ENCODE measurements around the gene TSPAN9.

DNA sequence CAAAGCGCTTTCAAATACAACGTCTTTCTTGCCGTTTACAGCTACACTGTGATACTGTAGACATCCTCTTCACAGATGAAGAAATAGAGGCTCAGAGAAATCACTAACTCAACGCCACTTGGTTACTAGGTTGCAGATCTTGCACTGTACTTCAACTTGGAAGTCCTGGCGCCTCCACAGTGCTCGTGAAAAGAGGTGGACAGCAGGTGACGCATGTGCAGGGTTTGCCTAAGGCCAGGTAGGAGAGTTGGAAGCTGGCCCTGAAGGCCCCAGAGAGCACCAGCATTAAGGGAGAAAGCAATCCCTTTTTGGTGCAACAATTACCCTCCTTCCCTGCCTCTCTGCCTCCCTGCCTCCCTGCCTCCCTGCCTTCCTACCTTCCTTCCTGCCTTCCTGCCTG, 22.8 kb upstream of the TSPAN9 start:
- TF ChIP-seq CTCF (IDR thresholded peaks at IDR 0.05; ENCODE audit: insufficient read depth, low read length): no peak
- TF ChIP-seq REST (IDR thresholded peaks at IDR 0.05; ENCODE audit: insufficient replicate concordance, low read depth): no peak
- TF ChIP-seq GABPA (IDR thresholded peaks at IDR 0.05; ENCODE audit: low read depth): no peak
- TF ChIP-seq POLR2AphosphoS5 (IDR thresholded peaks at IDR 0.05; ENCODE audit: low read depth): no peak
